GM12864 (cell line): ENCODE results near the gene LNP1.

Source experiments
- DNase-seq: peaks from one replicate; pipeline ENCODE4 v3.0.0-alpha.2; 2011; ENCODE audit warnings: low read depth
- H3K4me3 ChIP-seq: 2 replicates; pipeline ENCODE4 v1.5.1; 2011; ENCODE audit warnings: mild to moderate bottlenecking, low read depth, low read length, control low read depth
- TF ChIP-seq, protein P1 (sequence below): IDR thresholded peaks from 2 replicates; pipeline ENCODE4 v1.5.1; 2011; ENCODE audit warnings: low read depth, mild to moderate bottlenecking, moderate library complexity, low read length, control low read depth, inconsistent platforms; ENCODE audit errors: missing control alignments

Gene LNP1

DNA sequence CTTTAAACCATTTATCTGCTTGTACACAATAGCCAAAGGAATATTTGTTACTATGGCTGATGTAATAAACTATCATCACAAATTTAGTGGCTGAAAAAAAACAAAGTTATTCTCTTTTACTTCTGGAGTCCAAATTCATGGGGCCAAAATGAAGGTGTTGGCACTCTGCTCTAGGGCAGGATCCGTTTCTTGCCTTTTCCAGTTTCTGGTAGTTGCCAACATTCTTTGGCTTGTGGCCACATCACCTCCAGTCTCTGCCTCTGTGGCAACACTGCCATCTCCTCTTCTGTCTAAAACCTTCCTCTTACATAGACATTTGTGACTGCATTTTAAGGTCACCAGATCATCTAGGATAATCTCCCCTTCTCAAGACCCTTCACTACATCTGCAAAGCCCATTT lies 39.4 kb upstream of the LNP1 start:
- H3K4me3 ChIP-seq = no peak overlapping the region
- TF ChIP-seq, protein P1, sequence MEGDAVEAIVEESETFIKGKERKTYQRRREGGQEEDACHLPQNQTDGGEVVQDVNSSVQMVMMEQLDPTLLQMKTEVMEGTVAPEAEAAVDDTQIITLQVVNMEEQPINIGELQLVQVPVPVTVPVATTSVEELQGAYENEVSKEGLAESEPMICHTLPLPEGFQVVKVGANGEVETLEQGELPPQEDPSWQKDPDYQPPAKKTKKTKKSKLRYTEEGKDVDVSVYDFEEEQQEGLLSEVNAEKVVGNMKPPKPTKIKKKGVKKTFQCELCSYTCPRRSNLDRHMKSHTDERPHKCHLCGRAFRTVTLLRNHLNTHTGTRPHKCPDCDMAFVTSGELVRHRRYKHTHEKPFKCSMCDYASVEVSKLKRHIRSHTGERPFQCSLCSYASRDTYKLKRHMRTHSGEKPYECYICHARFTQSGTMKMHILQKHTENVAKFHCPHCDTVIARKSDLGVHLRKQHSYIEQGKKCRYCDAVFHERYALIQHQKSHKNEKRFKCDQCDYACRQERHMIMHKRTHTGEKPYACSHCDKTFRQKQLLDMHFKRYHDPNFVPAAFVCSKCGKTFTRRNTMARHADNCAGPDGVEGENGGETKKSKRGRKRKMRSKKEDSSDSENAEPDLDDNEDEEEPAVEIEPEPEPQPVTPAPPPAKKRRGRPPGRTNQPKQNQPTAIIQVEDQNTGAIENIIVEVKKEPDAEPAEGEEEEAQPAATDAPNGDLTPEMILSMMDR = no peak
- no peak for DNase-seq

DNA sequence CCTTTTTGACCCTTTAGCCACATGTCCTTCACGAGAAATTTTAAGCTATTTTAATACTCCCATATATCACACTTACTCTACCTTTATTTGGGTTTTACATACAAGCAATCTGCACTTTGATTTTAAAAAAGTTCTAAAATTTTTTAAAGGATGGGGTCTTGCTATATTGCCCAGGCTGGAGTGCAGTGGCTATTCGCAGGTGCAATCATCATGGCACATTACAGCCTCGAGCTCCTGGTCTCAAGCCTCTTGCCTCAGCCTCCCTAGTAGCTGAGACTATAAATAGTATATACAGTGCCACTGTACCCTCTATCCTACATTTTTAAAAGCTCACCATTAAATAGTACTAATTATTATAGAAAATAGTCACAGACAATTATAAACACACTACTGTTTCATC lies 36.9 kb upstream of the LNP1 start:
- no peak for DNase-seq
- TF ChIP-seq, protein P1 = no peak
- no peak overlapping the region for H3K4me3 ChIP-seq

DNA sequence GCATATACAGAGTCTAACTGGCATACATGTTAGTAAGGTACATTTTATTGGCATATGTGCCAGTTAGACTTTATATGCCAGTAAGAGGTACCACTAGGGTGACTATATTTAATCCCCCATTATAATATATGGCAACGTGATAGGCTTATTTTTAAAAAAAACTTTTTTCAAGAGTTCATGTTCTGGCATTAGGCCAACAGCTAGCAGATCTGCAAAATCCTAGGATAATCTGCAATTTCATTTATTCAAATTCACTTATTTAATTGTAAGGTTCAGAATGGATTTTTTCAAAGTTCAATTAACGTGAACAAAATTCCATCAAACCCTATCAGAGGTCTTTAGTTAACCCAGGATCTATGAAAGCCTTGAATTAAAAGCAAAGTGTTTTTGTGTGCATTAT lies 34.9 kb upstream of the LNP1 start:
- H3K4me3 ChIP-seq = no peak overlapping the region
- TF ChIP-seq, protein P1 = no peak
- no peak for DNase-seq

DNA sequence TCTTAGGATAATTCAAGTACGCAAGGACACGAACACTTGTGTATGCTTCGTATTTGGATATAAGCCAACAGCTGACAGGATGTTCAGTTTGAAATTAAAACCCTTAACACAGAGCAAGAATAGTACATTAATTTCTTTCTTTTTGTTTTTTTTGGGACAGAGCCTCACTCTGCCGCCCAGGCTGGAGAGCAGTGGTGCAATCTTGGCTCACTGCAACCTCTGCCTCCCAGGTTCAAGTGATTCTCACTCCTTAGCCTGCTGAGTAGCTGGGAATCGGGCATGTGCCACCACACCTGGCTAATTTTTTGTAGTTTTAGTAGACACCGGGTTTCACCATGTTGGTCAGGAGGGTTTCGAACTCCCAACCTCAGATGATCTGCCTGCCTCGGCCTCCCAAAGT lies 32.9 kb upstream of the LNP1 start:
- TF ChIP-seq, protein P1 = no peak
- no peak overlapping the region for H3K4me3 ChIP-seq
- DNase-seq = no peak

DNA sequence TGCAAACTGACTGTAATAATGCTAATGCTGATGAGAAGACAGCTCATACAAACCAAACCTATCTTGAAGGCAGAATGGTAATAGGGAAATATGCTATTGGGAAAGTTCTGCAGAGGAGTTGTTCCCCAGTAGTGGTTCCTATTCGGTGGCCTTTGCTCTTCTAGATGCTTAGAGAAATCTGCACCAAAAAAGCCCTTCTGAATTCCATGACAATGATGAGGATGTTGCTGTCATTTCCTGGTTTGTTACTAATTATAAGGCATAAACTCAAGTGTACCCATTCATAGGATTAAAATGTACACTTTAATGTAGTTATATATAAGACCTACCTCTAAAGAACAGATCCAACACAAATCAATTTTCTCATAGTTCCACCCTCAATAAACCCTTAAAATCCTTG lies 30.6 kb upstream of the LNP1 start:
- TF ChIP-seq, protein P1 = no peak
- no peak for DNase-seq
- no peak overlapping the region for H3K4me3 ChIP-seq

DNA sequence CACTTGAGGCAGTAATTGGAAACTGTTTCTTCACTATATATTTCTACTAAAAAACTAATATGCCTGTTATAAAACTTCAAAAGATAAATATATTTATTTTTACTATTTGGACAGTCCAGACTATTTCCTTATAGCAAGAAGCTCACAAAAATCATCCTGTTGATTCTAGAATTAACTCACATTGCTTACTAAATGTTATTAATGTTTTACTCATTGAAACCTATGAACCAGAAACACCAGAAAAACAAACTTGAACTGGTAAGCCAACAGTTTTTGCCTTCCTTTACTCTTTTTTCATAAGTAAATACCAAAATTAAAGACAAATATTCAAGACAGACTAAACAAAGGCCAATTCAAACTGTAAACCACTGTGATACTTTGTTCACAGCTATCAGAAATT lies 26.8 kb upstream of the LNP1 start:
- DNase-seq = no peak
- TF ChIP-seq, protein P1 = no peak
- no peak overlapping the region for H3K4me3 ChIP-seq

DNA sequence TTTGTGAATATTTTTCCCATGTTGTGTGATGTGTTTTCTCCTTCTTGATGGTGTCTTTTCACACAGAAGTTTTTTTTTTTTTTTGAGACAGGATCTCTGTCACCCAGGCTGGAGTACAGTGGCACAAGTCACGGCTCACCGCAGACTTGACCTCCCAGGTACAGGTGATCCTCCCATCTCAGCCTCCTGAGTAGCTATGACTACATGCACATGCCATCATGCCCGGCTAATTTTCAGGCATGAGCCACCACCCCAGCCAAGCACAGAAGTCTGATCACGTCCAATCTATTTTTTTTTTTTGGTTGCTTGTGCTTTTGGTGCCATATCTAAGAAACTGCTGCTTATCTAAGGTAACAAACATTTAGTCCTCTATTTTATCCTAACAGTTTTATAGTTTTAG lies 25.0 kb upstream of the LNP1 start:
- TF ChIP-seq, protein P1 = no peak
- no peak for DNase-seq
- no peak overlapping the region for H3K4me3 ChIP-seq
